Effector memory CD8-positive, alpha-beta T cell (primary cell): ENCODE data around the gene PLXNA4.

Experiments
- ATAC-seq: fragments of 150-1000 bp; cut with Tn5 transposase; replicated peaks from 2 replicates; pipeline ENCODE4 v1.10.0; 2021; ENCODE audit warnings: mild to moderate bottlenecking, moderate library complexity
- DNase-seq, 3 experiments: peaks; one replicate each; pipeline ENCODE4 v3.0.0; 2021
- H3K27ac Mint-ChIP-seq, 2 donors: one replicate each; pipeline ENCODE4 v1.8.0; 2022; ENCODE audit warnings: mild to moderate bottlenecking in 2 of 2, mixed read lengths in 2 of 2, moderate library complexity in 2 of 2
- H3K27me3 Mint-ChIP-seq, 2 donors: one replicate each; pipeline ENCODE4 v1.8.0; 2022; ENCODE audit warnings: mixed read lengths in 2 of 2
- H3K36me3 Mint-ChIP-seq: one replicate; pipeline ENCODE4 v1.8.0; 2022; ENCODE audit warnings: mild to moderate bottlenecking, moderate library complexity, mixed read lengths; ENCODE audit not compliant: insufficient read depth
- H3K4me1 Mint-ChIP-seq, 2 donors: one replicate each; pipeline ENCODE4 v1.8.0; 2022; ENCODE audit warnings: low read depth in 2 of 2, mixed read lengths in 2 of 2
- H3K4me3 Mint-ChIP-seq, 2 donors: one replicate each; pipeline ENCODE4 v1.8.0; 2022; ENCODE audit warnings: mild to moderate bottlenecking in 2 of 2, mixed read lengths in 2 of 2, moderate library complexity in 2 of 2
- H3K9me3 Mint-ChIP-seq, 2 donors: one replicate each; pipeline ENCODE4 v1.8.0; 2022; ENCODE audit warnings: mixed read lengths in 2 of 2

Gene PLXNA4

GRCh38 chr7:132205509-132205908, 370.8 kb downstream of the PLXNA4 start:
- Mint-ChIP-seq H3K27me3 (peaks cover 22 to 39% of the 10 kb centered on the region in 2 donors), H3K4me1 (no peaks in the 10 kb centered on the region), H3K4me3 (no peak overlapping the region), H3K27ac (no peak overlapping the region), H3K36me3 (no peaks in the 10 kb centered on the region), H3K9me3 (no peaks in the 10 kb centered on the region)
- ATAC-seq (no peak), DNase-seq (no peak)

GRCh38 chr7:132203021-132203420, 373.2 kb downstream of the PLXNA4 start:
- Mint-ChIP-seq H3K9me3 (peaks cover 0 to 6% of the 10 kb centered on the region in 2 donors), H3K36me3 (no peaks in the 10 kb centered on the region), H3K27me3 (peaks cover 26 to 59% of the 10 kb centered on the region in 2 donors), H3K4me1 (no peaks in the 10 kb centered on the region), H3K4me3 (no peak overlapping the region), H3K27ac (no peak overlapping the region)
- DNase-seq (no peak), ATAC-seq (no peak)

DNA sequence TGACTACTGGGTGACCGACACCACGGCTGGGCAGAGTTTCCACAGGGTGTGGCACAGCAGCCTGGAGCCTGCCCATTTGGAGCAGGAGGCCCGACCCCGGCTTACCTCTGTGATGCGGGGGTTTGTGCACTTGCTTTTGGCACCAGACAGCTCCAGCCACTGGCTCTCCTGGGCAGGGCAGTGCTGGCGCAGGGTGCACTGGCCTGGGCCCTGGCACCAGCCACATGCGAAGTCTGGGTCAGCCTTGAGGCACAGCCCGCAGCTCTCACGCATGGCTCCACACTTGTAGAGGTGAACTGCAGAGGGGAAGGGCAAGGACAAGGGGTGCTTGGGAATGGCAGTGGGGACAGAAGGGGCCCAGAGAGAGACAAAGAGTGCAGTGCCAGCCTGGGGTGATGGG, 373.7 kb downstream of the PLXNA4 start:
- no peak for DNase-seq
- H3K27me3 Mint-ChIP-seq = peaks cover 21 to 54% of the 10 kb centered on the region in 2 donors
- peaks cover 0 to 6% of the 10 kb centered on the region in 2 donors for H3K9me3 Mint-ChIP-seq
- ATAC-seq = no peak
- H3K4me1 Mint-ChIP-seq = no peaks in the 10 kb centered on the region
- H3K27ac Mint-ChIP-seq = no peak overlapping the region
- no peaks in the 10 kb centered on the region for H3K36me3 Mint-ChIP-seq
- no peak overlapping the region for H3K4me3 Mint-ChIP-seq

DNA sequence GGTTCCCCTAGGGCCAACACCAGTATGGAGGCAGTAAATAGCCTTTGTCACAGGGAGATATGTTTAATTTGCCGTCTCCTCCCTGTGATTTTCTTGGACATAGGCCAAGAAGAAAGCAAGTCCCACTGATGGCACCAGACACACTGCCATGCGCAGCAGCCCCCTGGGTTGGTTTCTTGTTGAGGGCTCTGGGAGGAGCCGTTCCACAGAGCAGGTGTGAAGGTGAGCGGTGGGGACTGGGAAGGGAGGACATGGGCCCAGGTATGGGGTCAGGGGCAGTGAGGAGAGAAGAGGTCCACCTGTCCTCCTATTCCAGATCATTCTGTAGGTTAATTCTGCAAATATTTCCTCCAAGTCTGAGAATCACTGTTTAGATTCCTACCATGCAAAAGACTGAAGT, 376.1 kb downstream of the PLXNA4 start:
- no peak for ATAC-seq
- Mint-ChIP-seq H3K9me3 (peaks cover 0 to 6% of the 10 kb centered on the region in 2 donors), H3K36me3 (no peaks in the 10 kb centered on the region), H3K4me3 (no peak overlapping the region), H3K27ac (no peak overlapping the region), H3K4me1 (no peaks in the 10 kb centered on the region), H3K27me3 (peaks cover 14 to 46% of the 10 kb centered on the region in 2 donors)
- no peak for DNase-seq

DNA sequence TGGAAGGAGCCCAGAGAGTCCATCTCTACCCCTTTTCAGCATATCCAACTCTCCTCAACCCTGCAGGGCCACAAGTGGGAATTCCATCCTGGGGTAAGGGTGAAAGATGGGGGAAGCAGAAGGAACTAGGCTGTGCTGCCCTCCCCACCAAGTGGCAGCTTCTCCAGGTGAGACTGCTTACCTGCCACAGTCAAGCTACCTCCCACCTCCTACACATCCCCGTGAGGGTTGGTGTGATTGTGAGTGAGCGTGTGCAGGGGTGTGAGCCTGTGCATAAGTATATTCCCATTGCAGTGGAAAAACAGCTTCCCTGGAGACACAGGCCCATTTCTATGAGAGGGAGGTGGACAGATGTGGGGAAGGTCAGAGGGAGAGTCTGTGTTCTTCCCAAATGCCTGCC, 376.6 kb downstream of the PLXNA4 start:
- DNase-seq = no peak
- no peaks in the 10 kb centered on the region for H3K36me3 Mint-ChIP-seq
- peaks cover 14 to 46% of the 10 kb centered on the region in 2 donors for H3K27me3 Mint-ChIP-seq
- no peak overlapping the region for H3K4me3 Mint-ChIP-seq
- H3K4me1 Mint-ChIP-seq = no peaks in the 10 kb centered on the region
- no peak overlapping the region for H3K27ac Mint-ChIP-seq
- peaks cover 0 to 6% of the 10 kb centered on the region in 2 donors for H3K9me3 Mint-ChIP-seq
- ATAC-seq = no peak

- Mint-ChIP-seq H3K4me1 (no peaks in the 10 kb centered on the region), H3K36me3 (no peaks in the 10 kb centered on the region), H3K9me3 (peaks cover 0 to 6% of the 10 kb centered on the region in 2 donors), H3K4me3 (no peak overlapping the region), H3K27ac (no peak overlapping the region), H3K27me3 (peaks cover 10 to 37% of the 10 kb centered on the region in 2 donors)
- ATAC-seq = no peak
- no peak for DNase-seq
Observed at GRCh38 chr7:132197772-132198171, 378.5 kb downstream of the PLXNA4 start.

DNA sequence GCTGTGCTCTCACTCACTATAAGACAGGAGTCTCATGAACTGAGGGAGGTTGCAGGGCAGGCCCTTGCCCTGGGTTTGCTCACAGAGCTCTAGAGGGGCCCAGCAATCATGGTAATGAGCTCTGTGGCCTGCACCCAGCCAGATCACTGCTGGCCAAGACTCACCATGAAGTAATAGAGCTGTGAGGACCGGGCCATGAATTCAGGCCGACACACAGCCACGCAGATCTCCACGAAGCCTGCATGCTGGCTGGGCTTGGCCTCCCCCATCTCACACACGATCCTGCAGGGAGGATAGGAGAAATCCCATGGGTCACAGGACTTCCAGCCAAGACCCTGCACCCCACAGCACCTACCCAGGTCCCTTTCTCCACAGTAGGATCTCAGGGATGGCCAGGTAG, 382.4 kb downstream of the PLXNA4 start:
- H3K4me1 Mint-ChIP-seq = no peaks in the 10 kb centered on the region
- H3K36me3 Mint-ChIP-seq = no peaks in the 10 kb centered on the region
- DNase-seq = no peak
- no peak for ATAC-seq
- peaks cover 16 to 23% of the 10 kb centered on the region in 2 donors for H3K27me3 Mint-ChIP-seq
- peaks cover 0 to 2% of the 10 kb centered on the region in 2 donors for H3K9me3 Mint-ChIP-seq
- no peak overlapping the region for H3K27ac Mint-ChIP-seq
- H3K4me3 Mint-ChIP-seq = no peak overlapping the region

- no peaks in the 10 kb centered on the region for H3K9me3 Mint-ChIP-seq
- H3K27ac Mint-ChIP-seq = no peak overlapping the region
- no peak for DNase-seq
- no peak overlapping the region for H3K4me3 Mint-ChIP-seq
- H3K4me1 Mint-ChIP-seq = no peaks in the 10 kb centered on the region
- ATAC-seq = no peak
- peaks cover 16 to 17% of the 10 kb centered on the region in 2 donors for H3K27me3 Mint-ChIP-seq
- no peaks in the 10 kb centered on the region for H3K36me3 Mint-ChIP-seq
Observed at GRCh38 chr7:132192809-132193208, 383.5 kb downstream of the PLXNA4 start.

GRCh38 chr7:132191418-132191817, 384.9 kb downstream of the PLXNA4 start:
- Mint-ChIP-seq H3K27ac (no peak overlapping the region), H3K9me3 (peaks cover 3 to 6% of the 10 kb centered on the region in 2 donors), H3K4me3 (no peak overlapping the region), H3K4me1 (no peaks in the 10 kb centered on the region), H3K27me3 (peaks cover 16 to 17% of the 10 kb centered on the region in 2 donors), H3K36me3 (no peaks in the 10 kb centered on the region)
- no peak for ATAC-seq
- no peak for DNase-seq

DNA sequence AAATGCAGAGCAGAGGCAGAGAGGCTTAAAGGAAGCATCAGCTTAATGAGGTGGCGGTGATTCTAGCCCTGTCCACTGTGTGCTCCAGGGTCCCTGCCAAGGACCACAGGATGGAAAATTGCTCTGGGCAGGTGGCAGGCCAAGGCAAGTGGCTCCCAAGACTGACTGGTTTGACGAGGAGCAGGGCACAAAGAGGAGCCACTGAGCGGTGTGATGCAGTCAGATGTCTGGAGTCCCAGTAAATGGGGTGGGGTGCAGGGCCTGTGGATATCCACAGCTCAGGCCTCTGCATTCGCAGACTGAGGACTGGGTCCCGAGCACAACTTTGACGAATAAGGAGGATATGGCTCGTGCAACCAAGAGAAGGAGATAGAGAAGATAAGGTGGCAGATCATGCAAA, 385.6 kb downstream of the PLXNA4 start:
- peaks cover 16 to 17% of the 10 kb centered on the region in 2 donors for H3K27me3 Mint-ChIP-seq
- peaks cover 3 to 6% of the 10 kb centered on the region in 2 donors for H3K9me3 Mint-ChIP-seq
- no peak for ATAC-seq
- H3K36me3 Mint-ChIP-seq = no peaks in the 10 kb centered on the region
- DNase-seq = no peak
- H3K4me1 Mint-ChIP-seq = no peaks in the 10 kb centered on the region
- H3K27ac Mint-ChIP-seq = no peak overlapping the region
- H3K4me3 Mint-ChIP-seq = no peak overlapping the region

DNA sequence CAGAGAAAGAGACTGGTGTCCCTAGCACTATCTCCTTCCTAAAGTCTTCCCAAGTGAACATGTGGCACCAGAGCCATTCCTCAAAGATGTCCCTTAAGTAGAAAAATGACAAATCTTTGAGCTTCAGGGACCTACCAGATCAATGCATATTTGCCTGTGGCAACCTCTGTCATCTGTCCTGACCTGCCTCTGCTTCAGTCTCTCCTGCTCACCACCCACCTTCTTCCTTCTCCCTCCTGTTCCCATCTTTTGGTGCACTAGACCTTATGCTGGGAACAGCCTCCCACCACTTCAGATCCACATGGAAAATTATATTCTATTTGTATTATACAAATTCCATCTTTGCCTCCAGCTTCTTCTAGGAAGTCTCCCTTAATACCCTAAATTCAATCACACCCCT, 386.4 kb downstream of the PLXNA4 start:
- peaks cover 16 to 17% of the 10 kb centered on the region in 2 donors for H3K27me3 Mint-ChIP-seq
- H3K4me1 Mint-ChIP-seq = no peaks in the 10 kb centered on the region
- H3K27ac Mint-ChIP-seq = no peak overlapping the region
- H3K9me3 Mint-ChIP-seq = peaks cover 3 to 6% of the 10 kb centered on the region in 2 donors
- no peak overlapping the region for H3K4me3 Mint-ChIP-seq
- H3K36me3 Mint-ChIP-seq = no peaks in the 10 kb centered on the region
- DNase-seq (no peak), ATAC-seq (no peak)

- DNase-seq (no peak), ATAC-seq (no peak)
- Mint-ChIP-seq H3K4me3 (no peak overlapping the region), H3K36me3 (no peaks in the 10 kb centered on the region), H3K4me1 (no peaks in the 10 kb centered on the region), H3K9me3 (peaks cover 3 to 6% of the 10 kb centered on the region in 2 donors), H3K27me3 (peaks cover 14 to 17% of the 10 kb centered on the region in 2 donors), H3K27ac (no peak overlapping the region)
Observed at GRCh38 chr7:132187869-132188789, 388.1 kb downstream of the PLXNA4 start.

DNA sequence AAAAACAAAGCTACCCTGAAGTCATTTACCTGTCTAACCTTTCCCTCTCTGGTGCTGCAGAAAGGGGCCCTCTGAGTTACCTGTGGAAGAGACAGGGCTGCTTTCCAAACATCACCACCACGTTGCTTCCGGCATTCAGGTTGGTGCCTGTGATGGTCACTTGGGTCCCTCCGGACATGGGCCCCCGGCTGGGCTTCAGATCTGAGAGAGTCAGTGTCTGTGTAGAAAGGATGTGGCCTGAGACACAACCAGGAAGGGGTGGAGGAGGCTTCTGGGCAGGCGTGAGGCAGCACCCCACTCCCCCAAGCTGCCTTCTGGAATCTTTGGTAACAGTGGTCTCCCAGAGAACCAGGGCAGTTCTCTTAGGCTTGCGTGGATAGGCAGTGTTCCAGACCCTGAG, 388.9 kb downstream of the PLXNA4 start:
- Mint-ChIP-seq H3K27me3 (peaks cover 7 to 17% of the 10 kb centered on the region in 2 donors), H3K36me3 (peaks cover 2% of the 10 kb centered on the region)
- no peak for ATAC-seq

GRCh38 chr7:132185150-132185549, 391.1 kb downstream of the PLXNA4 start:
- Mint-ChIP-seq H3K4me1 (no peaks in the 10 kb centered on the region), H3K4me3 (no peak overlapping the region), H3K27me3 (peaks cover 0 to 17% of the 10 kb centered on the region in 2 donors), H3K36me3 (peaks cover 3% of the 10 kb centered on the region), H3K9me3 (peaks cover 3 to 6% of the 10 kb centered on the region in 2 donors), H3K27ac (no peak overlapping the region)
- no peak for DNase-seq
- no peak for ATAC-seq

More for the DNA sequence above, 388.9 kb downstream of the PLXNA4 start:
- Mint-ChIP-seq H3K9me3 (peaks cover 3 to 6% of the 10 kb centered on the region in 2 donors), H3K27ac (no peak overlapping the region), H3K4me1 (no peaks in the 10 kb centered on the region), H3K4me3 (no peak overlapping the region)
- no peak for DNase-seq
